GM12878 (cell line): ENCODE measurements around the gene GREB1.

Source experiments
- EP300 ChIP-seq, 2 experiments: fragments of 150-350 bp in 1 of 2; IDR thresholded peaks; 2 replicates each; pipeline ENCODE4 v1.6.1; 2011 to 2012; ENCODE audit warnings: low read depth in 2 of 2, low read length in 2 of 2, borderline replicate concordance in 1 of 2, improper control_type of control experiment in 1 of 2, inconsistent platforms in 1 of 2; ENCODE audit not compliant: control insufficient read depth in 1 of 2
- ESRRA ChIP-seq: IDR thresholded peaks from 2 replicates; pipeline ENCODE4 v1.6.1; 2012; ENCODE audit warnings: mild to moderate bottlenecking, low read length, improper control_type of control experiment
- GABPA ChIP-seq: IDR thresholded peaks from 2 replicates; pipeline ENCODE4 v1.6.1; 2014; ENCODE audit warnings: antibody characterized with exemption, low read depth, mild to moderate bottlenecking, inconsistent platforms
- KDM1A ChIP-seq: fragments of 200-600 bp; sonication (generic); IDR thresholded peaks from 2 replicates; pipeline ENCODE4 v1.6.1; 2016; ENCODE audit warnings: borderline replicate concordance
- MYC ChIP-seq: IDR thresholded peaks from 2 replicates; pipeline ENCODE4 v1.6.1; 2011; ENCODE audit warnings: mild to moderate bottlenecking, low read length, moderate library complexity, inconsistent platforms; ENCODE audit not compliant: insufficient read depth, insufficient replicate concordance, insufficient read length, severe bottlenecking
- NR2C2 ChIP-seq: IDR thresholded peaks from 2 replicates; pipeline ENCODE4 v1.6.1; 2011; ENCODE audit warnings: borderline replicate concordance, low read depth; ENCODE audit not compliant: control insufficient read depth, insufficient read length
- POLR2A ChIP-seq: IDR thresholded peaks from 2 replicates; pipeline ENCODE4 v1.6.1; 2011; ENCODE audit warnings: low read depth, mild to moderate bottlenecking, low read length
- SRF ChIP-seq, 2 experiments: IDR thresholded peaks; 2 replicates each; pipeline ENCODE4 v1.6.1; 2011; ENCODE audit warnings: low read depth in 2 of 2, low read length in 2 of 2, mild to moderate bottlenecking in 1 of 2, moderate library complexity in 1 of 2
- TAF1 ChIP-seq: IDR thresholded peaks from 2 replicates; pipeline ENCODE4 v1.6.1; 2011; ENCODE audit warnings: mild to moderate bottlenecking, low read depth, low read length, borderline replicate concordance
- TF ChIP-seq, protein P1 (sequence below), 3 experiments: IDR thresholded peaks in 2 of 3; conservative IDR thresholded peaks in 1 of 3; 2 replicates each; pipeline ENCODE4 v1.5.1; 2011; ENCODE audit warnings: low read depth in 3 of 3, low read length in 3 of 3, mild to moderate bottlenecking in 3 of 3, control low read depth in 2 of 3, moderate library complexity in 2 of 3, inconsistent platforms in 1 of 3, mixed read lengths in 1 of 3; ENCODE audit not compliant: control insufficient read depth in 2 of 3, insufficient read depth in 1 of 3; ENCODE audit errors: extremely low read depth in 1 of 3

DNA sequence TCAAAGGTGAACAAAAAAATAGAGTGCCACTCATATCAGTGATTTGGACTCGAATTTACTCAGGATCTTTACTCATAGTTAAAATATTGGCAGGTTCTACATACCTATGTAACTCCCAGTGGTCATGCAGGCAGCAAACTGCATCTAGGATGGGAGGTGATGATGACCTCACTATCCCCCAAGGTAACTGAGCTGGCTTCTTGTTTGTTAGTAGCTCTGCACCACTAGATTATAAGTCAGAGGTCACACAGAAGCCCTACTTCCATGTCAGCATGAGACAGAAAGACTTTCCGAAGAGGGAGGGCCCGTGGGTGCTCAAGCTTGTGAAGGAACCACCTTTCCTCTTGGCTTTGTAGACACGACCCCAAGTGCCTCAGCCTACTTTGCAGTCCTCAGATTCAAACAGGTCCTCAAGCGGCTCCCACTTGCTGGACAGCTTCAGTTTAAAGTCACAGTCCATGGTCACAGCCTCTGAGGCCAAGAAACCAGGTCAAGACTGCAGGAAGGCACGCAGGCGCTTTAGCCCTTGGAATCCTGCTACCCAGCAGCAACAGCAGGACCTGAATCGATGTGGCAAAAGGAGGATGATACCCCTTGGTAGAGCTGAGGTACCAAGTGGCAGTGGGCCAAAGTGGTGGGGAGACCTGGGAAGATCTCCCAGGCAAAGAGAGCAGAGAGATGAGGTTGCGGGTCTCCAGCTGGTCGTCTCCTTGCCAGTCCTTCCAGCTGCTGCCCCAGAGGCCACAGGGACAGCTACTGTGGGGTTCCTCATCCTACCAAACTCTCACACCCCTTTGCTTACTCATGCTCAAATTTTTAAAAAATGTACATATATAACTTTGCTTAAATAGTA is 131.9 kb downstream of the GREB1 start:
- TF ChIP-seq, protein P1, sequence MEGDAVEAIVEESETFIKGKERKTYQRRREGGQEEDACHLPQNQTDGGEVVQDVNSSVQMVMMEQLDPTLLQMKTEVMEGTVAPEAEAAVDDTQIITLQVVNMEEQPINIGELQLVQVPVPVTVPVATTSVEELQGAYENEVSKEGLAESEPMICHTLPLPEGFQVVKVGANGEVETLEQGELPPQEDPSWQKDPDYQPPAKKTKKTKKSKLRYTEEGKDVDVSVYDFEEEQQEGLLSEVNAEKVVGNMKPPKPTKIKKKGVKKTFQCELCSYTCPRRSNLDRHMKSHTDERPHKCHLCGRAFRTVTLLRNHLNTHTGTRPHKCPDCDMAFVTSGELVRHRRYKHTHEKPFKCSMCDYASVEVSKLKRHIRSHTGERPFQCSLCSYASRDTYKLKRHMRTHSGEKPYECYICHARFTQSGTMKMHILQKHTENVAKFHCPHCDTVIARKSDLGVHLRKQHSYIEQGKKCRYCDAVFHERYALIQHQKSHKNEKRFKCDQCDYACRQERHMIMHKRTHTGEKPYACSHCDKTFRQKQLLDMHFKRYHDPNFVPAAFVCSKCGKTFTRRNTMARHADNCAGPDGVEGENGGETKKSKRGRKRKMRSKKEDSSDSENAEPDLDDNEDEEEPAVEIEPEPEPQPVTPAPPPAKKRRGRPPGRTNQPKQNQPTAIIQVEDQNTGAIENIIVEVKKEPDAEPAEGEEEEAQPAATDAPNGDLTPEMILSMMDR (IDR thresholded peaks at IDR 0.05 in 2 of 3, conservative IDR thresholded peaks at IDR 0.05 in 1 of 3; ENCODE audit: control insufficient read depth in 2 of 3, extremely low read depth in 1 of 3, insufficient read depth in 1 of 3, low read depth in 3 of 3, low read length in 3 of 3): no peak
- TF ChIP-seq EP300 (IDR thresholded peaks at IDR 0.05; ENCODE audit: borderline replicate concordance in 1 of 2, control insufficient read depth in 1 of 2, low read depth in 2 of 2, low read length in 2 of 2): no peak
- no peak for TF ChIP-seq POLR2A
- no peak for TF ChIP-seq SRF (IDR thresholded peaks at IDR 0.05; ENCODE audit: low read depth in 2 of 2, low read length in 2 of 2)
- TF ChIP-seq MYC: no peak
- no peak for TF ChIP-seq ESRRA
- TF ChIP-seq NR2C2: no peak
- TF ChIP-seq GABPA: no peak
- no peak for TF ChIP-seq TAF1
- TF ChIP-seq KDM1A: no peak
